Measurements from ENCODE around the gene SLC17A5.

The SLC17A5 gene

DNA sequence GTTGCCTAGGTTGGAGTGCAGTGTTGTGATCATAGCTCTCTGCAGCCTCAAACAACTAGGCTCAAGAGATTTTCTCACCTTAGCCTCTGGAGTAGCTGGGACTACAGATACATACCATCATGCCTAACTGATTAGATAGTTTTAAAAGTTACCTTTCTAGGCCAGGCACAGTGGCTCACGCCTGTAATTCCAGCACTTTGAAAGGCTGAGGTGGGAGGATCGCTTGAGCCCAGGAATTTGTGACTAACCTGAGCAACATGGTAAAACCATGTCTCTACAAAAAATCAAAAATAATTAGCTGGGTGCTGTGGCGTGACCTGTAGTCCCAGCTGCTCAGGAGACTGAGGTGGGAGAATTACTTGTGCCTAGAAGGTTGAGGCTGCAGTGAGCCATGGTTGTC is 41.2 kb downstream of the SLC17A5 start:
- TF ChIP-seq, protein P1, sequence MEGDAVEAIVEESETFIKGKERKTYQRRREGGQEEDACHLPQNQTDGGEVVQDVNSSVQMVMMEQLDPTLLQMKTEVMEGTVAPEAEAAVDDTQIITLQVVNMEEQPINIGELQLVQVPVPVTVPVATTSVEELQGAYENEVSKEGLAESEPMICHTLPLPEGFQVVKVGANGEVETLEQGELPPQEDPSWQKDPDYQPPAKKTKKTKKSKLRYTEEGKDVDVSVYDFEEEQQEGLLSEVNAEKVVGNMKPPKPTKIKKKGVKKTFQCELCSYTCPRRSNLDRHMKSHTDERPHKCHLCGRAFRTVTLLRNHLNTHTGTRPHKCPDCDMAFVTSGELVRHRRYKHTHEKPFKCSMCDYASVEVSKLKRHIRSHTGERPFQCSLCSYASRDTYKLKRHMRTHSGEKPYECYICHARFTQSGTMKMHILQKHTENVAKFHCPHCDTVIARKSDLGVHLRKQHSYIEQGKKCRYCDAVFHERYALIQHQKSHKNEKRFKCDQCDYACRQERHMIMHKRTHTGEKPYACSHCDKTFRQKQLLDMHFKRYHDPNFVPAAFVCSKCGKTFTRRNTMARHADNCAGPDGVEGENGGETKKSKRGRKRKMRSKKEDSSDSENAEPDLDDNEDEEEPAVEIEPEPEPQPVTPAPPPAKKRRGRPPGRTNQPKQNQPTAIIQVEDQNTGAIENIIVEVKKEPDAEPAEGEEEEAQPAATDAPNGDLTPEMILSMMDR (IDR thresholded peaks at IDR 0.05; ENCODE audit: low read depth, low read length), result no peak
- no peak for DNase-seq (ENCODE audit: extremely low read depth, low read depth)

DNA sequence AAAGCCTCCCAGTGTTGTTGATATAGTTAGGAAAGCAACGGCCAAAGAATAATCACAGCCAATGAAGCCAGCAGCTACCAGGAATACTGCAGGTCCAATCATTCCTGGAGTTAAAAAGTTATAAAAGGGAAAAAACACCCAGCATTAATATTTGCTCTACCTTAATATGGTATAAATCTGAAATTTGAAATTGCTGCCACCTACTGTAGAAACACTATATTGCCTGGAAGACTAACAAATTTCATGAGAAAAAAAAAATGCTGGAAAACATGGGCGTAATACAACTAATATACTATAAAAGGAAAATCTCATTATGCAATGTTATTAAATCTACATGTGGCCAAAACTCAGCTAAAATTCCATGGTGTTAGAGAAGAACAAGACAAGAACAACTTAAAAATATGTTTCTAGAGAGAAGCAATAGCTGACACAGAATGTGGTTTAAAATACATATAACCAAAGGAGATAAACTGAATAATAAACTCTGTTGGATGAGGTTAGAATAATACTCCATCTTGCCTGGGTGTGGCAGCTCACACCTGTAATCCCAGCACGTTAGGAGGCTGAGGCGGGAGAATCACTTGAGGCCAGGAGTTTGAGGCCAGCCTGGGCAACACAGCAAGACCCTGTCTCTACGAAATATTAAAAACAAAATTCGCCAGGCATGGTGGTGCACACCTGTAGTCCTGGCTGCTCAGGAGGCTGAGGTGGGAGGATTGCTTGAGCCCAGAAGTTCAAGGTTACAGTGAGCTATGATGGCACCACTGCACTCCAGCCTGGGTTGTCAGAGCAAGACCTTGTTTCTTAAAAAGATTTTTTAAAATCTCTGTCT is 43.1 kb downstream of the SLC17A5 start:
- TF ChIP-seq, protein P1 (IDR thresholded peaks at IDR 0.05; ENCODE audit: low read depth, low read length), result peak; percentile 58
- no peak for DNase-seq (ENCODE audit: extremely low read depth, low read depth)

DNA sequence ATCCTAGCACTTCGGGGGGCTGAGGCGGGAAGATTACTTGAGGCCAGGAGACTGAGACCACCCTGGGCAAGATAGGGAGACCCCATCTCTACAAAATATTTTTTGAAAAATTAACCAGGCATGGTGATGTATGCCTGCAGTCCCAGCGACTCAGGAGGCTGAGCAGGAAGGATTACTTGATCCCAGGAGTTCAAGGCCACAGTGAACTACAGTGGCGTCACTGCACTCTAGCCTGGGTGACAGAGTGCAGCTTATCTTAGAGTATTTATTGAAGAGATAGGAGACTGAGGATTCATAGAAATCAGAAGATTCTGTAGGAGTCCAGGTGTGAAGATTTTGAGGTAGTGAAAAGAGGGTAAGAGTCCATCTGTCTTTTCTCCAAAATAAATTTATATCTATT is 45.0 kb downstream of the SLC17A5 start:
- no peak for DNase-seq (ENCODE audit: extremely low read depth, low read depth)
- TF ChIP-seq, protein P1 (IDR thresholded peaks at IDR 0.05; ENCODE audit: low read depth, low read length), result no peak

DNA sequence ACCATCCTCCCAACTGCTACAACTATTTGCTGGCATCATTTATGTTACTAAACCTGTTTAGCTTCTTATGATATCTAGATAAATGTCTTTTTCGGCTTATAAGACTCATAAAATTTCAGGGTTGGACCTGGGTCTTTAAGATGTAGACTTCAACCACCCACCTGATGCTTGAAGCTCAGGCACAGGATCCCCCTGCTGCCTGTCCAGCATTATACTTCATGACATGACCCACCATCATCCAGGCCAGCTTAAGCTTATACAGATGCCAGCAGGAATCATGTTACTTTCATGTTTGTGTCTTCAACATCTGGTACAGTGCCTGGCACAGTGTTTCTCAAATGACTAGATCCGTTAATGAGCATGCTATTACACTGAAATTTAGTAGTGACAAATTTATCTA is 47.4 kb downstream of the SLC17A5 start:
- TF ChIP-seq, protein P1 (IDR thresholded peaks at IDR 0.05; ENCODE audit: low read depth, low read length), result no peak
- DNase-seq (ENCODE audit: extremely low read depth, low read depth), result no peak

DNA sequence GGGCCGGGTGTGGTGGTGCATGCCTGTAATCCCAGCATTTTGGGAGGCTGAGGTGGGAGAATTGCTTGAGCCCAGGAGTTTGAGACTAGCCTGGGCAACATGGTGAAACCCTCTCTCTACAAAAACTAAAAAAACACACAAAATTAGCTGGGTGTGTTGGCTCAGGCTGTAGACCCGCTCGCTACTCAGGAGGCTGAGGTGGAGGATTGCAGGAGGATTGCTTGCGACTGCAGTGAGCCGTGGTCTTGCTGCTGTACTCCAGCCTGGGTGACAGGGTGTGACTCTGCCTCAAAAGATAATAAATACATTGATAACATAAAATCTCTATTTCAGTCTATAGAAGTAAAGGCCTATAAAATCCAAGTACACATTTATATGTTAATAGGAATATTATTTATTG is 49.3 kb downstream of the SLC17A5 start:
- DNase-seq (ENCODE audit: extremely low read depth, low read depth), result no peak
- TF ChIP-seq, protein P1 (IDR thresholded peaks at IDR 0.05; ENCODE audit: low read depth, low read length), result no peak

DNA sequence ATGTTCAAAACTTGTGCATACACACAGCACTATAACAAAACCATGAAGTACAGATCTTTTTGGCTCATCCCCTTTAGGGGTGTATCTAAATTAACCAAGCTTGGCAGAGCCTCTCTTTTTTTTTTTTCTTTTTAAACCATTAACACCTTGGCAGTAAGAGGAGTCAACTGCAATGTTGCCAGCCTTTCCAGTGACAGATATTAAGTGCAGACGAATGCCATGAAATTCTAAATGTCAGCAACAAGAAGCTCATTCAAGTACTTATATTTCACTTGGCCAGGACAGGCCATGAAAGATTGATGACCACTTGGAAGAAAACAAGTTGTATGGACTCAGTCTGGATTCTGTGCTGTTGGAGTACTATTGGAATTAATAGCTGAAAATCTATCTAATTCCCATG is 49.8 kb downstream of the SLC17A5 start:
- no peak for DNase-seq (ENCODE audit: extremely low read depth, low read depth)
- TF ChIP-seq, protein P1 (IDR thresholded peaks at IDR 0.05; ENCODE audit: low read depth, low read length), result no peak

- no peak for DNase-seq (ENCODE audit: extremely low read depth, low read depth)
- TF ChIP-seq, protein P1 (IDR thresholded peaks at IDR 0.05; ENCODE audit: low read depth, low read length), result no peak
Observed at GRCh38 chr6:73586416-73586974, 67.3 kb downstream of the SLC17A5 start.
